Left colon (tissue), 2 donors: ENCODE results near the gene EXOC4. TPM values are rescaled to one million over a fixed set of nuclear protein-coding genes. Genes with fewer than 3 reads are reported as not detected.
"Not testable (repeated sequence)": the region's sequence is repeated elsewhere in the genome, so short reads cannot be mapped to it uniquely, and the experiment has no call there.

ENCODE experiments used
- ATAC-seq: fragments of 200-7000 bp; cut with Tn5 transposase; one replicate; pipeline ENCODE4 v1.9.1; 2020; ENCODE audit warnings: mild to moderate bottlenecking, moderate library complexity
- DNase-seq, 2 donors: peaks; one replicate each; pipeline ENCODE4 v3.0.0-alpha.2; 2020
- intact Hi-C, 2 donors: fragments of 100-400 bp; cut with DNase I in 1 of 2; cut with micrococcal nuclease in 1 of 2; formaldehyde crosslinking; loops; one replicate each; pipeline versions ENCODE4 v1.11.2 to v1.14.0; 2022; cut with DNase I, micrococcal nuclease
- total RNA-seq, 2 donors: library from RNA; stranded (reverse); fragmentation: NEBNext Ultra II Directional; extraction: Animal tissue kit (Norgen Biotek cat#: 25700); gene quantifications; one replicate each; pipeline ENCODE4 v1.2.1, GENCODE V29; 2021
- donor health status: DM: no; HTN: no; CAD: no.
- donor health status: DM: yes; HTN: yes; CAD: no.

Gene EXOC4
- total RNA-seq, 2 donors from 2014 or later: 78.8 to 85.4 TPM

DNA sequence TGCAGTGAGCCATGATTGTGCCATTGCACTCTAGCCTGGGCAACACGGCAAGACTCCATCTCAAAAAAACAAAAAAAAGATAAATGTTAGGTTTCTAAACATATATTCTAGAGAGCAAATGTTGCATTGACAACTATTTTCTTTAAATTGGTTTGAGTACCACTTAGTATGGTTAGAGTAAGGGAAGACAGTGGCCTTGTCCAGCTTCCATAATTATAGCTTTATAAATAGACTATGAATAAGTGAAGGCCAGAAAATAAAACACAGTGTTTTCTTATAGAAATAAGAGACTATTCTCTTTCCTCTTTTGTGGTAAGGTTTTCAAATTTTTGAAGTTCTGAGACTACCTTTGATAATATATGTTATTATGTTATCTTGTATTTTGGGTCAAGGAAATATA, 50.5 kb downstream of the EXOC4 start:
- DNase-seq (no peak), ATAC-seq (no peak)
- intact Hi-C loops: no loop called here

GRCh38 chr7:133303931-133304330, 51.1 kb downstream of the EXOC4 start:
- intact Hi-C loops: no loop called here

GRCh38 chr7:133309333-133309732, 56.5 kb downstream of the EXOC4 start:
- no peak for ATAC-seq
- intact Hi-C loops: no loop called here

More at GRCh38 chr7:133303931-133304330, 51.1 kb downstream of the EXOC4 start:
- DNase-seq (no peak), ATAC-seq (no peak)

DNA sequence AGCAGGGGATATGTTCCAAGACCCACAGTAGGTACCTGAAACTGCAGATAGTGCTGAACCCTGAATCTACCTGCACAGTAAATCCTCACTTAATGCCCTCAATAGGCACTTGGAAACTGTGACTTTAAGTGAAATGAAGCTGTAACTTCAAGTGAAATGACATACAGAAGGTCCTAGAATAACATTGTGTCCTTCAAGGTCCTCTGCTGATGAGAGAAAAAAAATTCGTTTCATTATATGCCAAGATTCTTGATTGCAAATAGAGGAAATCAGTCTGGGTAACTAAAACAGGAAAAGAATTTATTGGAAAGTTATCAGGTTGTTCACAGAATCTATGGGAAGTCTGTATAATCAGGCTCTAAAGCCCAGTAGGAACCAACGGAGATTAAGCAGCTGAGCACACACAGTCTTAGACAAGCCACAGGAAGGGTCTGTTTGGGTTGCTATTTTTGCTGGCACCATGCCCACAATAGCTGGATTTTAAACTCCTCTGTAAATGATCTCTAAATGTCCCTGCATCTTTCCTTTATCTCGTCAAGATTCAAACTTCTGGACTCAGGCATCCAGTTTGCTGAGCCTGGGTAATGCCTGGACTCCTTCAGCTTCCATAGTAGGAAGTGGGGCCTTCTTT, 57.5 kb downstream of the EXOC4 start:
- DNase-seq: no peak
- intact Hi-C loops: no loop called here
- no peak for ATAC-seq

More at GRCh38 chr7:133309333-133309732, 56.5 kb downstream of the EXOC4 start:
- no peak for DNase-seq

- ATAC-seq (no peak), DNase-seq (no peak)
- intact Hi-C loops: no loop called here
These were observed 60.7 kb downstream of the EXOC4 start for GRCh38 chr7:133313575-133313974.

- ATAC-seq: no peak
- DNase-seq: no peak
- intact Hi-C loops: no loop called here
These were observed 61.2 kb downstream of the EXOC4 start for GRCh38 chr7:133314084-133314483.

GRCh38 chr7:133315332-133316040, 62.6 kb downstream of the EXOC4 start:
- intact Hi-C loops: no loop called here
- ATAC-seq (no peak), DNase-seq (no peak)

- no peak for ATAC-seq
- intact Hi-C loops: no loop called here
- no peak for DNase-seq
These were observed 67.0 kb downstream of the EXOC4 start for GRCh38 chr7:133319842-133320241.

DNA sequence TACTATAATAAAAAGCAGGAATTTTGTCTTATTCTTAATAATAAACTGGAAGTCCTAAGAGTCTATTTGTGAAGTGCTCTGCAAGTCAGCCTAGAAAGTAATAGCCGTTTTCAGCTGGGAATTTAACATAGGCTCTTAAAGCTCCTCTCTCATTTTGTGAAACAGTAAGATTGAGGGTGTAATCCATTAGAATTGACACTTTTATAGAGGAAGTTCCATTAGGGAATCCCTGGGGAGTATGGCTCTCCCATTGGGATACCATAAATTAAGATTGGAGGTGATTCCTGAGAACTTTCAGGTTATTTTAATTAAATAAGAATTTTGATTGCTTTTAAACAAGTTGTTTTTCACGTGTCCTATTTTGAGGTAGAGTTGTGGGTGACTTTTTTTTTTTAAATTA, 68.0 kb downstream of the EXOC4 start:
- intact Hi-C loops: no loop called here
- ATAC-seq (no peak), DNase-seq (no peak)

GRCh38 chr7:133321366-133321765, 68.5 kb downstream of the EXOC4 start:
- DNase-seq, intact Hi-C loops, ATAC-seq: not testable (repeated sequence)

- DNase-seq, intact Hi-C loops, ATAC-seq: not testable (repeated sequence)
These were observed 73.9 kb downstream of the EXOC4 start for GRCh38 chr7:133326745-133327144.

DNA sequence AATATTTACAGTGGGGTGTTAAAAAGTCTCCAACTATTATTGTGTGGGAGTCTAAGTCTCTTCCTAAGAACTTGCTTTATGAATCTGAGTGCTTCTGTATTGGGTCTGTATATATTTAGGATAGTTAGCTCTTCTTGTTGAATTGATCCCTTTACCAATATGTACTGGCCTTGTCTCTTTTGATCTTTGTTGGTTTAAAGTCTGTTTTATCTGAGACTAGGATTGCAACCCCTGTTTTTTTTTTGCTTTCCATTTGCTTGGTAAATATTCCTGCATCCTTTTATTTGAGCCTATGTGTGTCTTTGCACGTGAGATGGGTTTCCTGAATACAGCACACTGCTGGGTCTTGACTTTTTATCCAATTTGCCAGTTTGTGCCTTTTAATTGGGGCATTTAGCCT, 75.1 kb downstream of the EXOC4 start:
- intact Hi-C loops, DNase-seq, ATAC-seq: not testable (repeated sequence)

DNA sequence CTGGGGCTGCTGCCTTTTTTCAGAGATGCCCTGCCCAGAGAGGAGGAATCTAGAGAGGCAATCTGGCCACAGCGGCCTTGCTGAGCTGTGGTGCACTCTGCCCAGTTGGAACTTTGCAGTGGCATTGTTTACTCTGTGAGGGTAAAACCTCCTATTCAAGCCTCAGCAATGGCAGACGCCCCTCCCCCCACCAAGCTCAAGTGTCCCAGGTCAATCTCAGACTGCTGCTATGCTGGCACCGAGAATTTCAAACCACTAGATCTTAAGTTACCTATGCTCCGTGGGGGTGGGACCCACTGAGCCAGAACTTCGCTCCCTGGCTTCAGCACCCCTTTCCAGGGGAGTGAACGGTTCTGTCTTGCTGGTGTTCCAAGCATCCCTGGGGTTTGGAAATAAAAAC, 77.2 kb downstream of the EXOC4 start:
- DNase-seq (no peak), ATAC-seq (no peak)
- intact Hi-C loops: no loop called here

DNA sequence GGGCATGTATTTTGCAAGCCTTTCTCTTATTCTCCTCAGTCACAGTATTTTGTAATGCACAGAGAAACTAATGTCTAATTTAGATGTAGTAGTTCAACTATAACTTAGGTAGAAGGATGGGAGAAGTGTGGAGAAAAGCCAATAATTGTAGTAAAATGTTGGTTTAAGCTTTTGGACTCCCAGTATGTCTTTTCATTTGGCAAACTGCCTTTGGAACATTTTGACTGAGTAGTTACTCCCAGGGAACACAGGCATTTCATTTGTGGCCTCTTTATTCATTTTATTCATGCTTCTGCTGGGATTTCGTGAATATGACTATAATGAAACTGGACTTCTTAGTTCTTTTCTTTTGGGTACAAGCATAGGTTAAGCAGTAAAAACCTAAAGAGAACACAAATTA, 79.0 kb downstream of the EXOC4 start:
- ATAC-seq: no peak
- intact Hi-C loops: no loop called here

DNA sequence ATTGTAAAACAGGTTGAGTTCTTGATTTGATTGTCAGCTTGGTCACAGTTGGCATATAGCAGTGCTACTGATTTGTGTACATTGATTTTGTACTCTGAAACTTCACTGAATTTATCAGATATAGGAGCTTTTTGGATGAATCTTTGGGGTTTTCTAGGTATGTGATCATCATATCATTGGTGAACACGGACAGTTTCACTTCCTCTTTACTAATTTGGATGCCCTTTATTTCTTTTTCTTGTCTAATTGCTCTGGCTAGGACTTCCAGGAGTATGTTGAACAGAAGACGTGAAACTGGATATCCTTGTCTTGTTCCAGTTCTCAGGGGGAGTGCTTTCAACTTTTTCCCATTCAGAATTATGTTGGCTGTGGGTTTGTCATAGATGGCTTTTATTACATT, 86.9 kb downstream of the EXOC4 start:
- intact Hi-C loops: no loop called here
- no peak for ATAC-seq
- DNase-seq: no peak

More for the DNA sequence above, 79.0 kb downstream of the EXOC4 start:
- DNase-seq: no peak

DNA sequence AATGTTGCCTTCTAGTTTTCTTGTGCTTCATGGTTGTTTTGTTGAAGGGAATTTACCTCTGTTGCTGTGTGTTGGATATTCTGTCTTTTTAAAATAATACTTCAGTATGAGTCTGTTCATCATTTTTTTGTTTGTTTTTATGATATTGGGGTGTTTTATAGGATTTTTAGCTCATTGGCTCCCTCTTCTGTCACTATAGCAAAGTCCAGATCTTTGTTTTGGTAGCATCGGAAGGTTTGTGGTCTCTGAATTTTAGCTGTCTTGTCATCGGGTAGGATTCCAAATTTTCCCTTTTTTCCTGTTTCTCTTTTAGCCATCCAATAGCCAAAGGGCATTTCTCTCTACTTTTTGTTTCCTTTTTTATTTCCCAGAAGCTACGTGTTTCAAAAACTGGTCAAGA, 91.4 kb downstream of the EXOC4 start:
- no peak for ATAC-seq
- intact Hi-C loops: no loop called here
- DNase-seq: no peak

GRCh38 chr7:133345690-133346421, 93.0 kb downstream of the EXOC4 start:
- ATAC-seq: no peak
- intact Hi-C loops: no loop called here

GRCh38 chr7:133348250-133348649, 95.4 kb downstream of the EXOC4 start:
- ATAC-seq (no peak), DNase-seq (no peak)
- intact Hi-C loops: no loop called here

More at GRCh38 chr7:133345690-133346421, 93.0 kb downstream of the EXOC4 start:
- DNase-seq: no peak

DNA sequence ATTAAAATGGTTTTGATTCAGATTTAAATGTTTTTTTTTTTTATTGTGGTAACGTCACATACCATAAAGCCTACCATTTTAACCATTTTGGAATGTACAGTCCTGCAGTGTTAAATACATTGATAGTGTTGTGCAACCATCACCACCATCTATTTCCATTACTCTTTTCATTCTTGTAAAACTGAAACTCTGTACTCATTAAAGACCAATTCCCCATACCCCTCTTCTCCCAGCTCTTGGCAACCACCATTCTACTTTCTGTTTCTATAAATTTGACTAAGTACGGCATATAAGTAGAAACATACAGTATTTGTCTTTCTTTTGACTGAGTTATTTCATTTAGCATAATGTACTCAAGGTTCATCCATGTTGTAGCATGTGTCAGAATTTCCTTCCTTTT, 96.2 kb downstream of the EXOC4 start:
- intact Hi-C loops: no loop called here
- DNase-seq (no peak), ATAC-seq (no peak)

GRCh38 chr7:133352430-133352829, 99.6 kb downstream of the EXOC4 start:
- intact Hi-C loops: no loop called here
- ATAC-seq (no peak), DNase-seq (no peak)
